Neural cell (in vitro differentiated cells): Measurements from ENCODE around the gene ENHO. TPM values are rescaled to one million over a fixed set of nuclear protein-coding genes. Genes with fewer than 3 reads are reported as not detected.

Experiments used
- H2AFZ ChIP-seq: fragments of 200-600, 300-800 bp; sonication (generic), shearing (Covaris generic); 2 replicates; pipeline ENCODE4 v1.6.0; 2014; ENCODE audit warnings: low read depth, mild to moderate bottlenecking, antibody characterized with exemption, low read length, moderate library complexity
- H3F3A ChIP-seq: fragments of 200-600 bp; shearing (Covaris generic); 2 replicates; pipeline ENCODE4 v1.6.1; 2016; ENCODE audit warnings: mild to moderate bottlenecking, moderate library complexity, mixed read lengths, antibody characterized with exemption, low read length; ENCODE audit not compliant: insufficient read depth, poor library complexity, severe bottlenecking
- H3K27ac ChIP-seq: fragments of 200-600, 300-800 bp; sonication (generic), shearing (Covaris generic); 2 replicates; pipeline ENCODE4 v1.5.1; 2014; ENCODE audit warnings: mild to moderate bottlenecking, low read length, moderate library complexity
- H3K27me3 ChIP-seq: fragments of 300-800, 200-600 bp; sonication (generic), shearing (Covaris generic); 2 replicates; pipeline ENCODE4 v1.6.0; 2014; ENCODE audit warnings: mild to moderate bottlenecking, low read depth, low read length, moderate library complexity; ENCODE audit not compliant: insufficient read depth
- H3K36me3 ChIP-seq: fragments of 300-800, 200-600 bp; sonication (generic), shearing (Covaris generic); 2 replicates; pipeline ENCODE4 v1.5.1; 2014; ENCODE audit warnings: mild to moderate bottlenecking, antibody characterized with exemption, low read length, moderate library complexity; ENCODE audit not compliant: insufficient read depth
- H3K4me2 ChIP-seq: fragments of 300-800, 200-600 bp; sonication (generic), shearing (Covaris generic); 2 replicates; pipeline ENCODE4 v1.6.0; 2014; ENCODE audit warnings: mild to moderate bottlenecking, low read length
- H3K4me3 ChIP-seq: fragments of 300-800, 200-600 bp; sonication (generic), shearing (Covaris generic); 2 replicates; pipeline ENCODE4 v1.5.1; 2014; ENCODE audit warnings: mild to moderate bottlenecking, low read length, moderate library complexity
- H3K79me2 ChIP-seq: fragments of 200-600 bp; shearing (Covaris generic); replicated peaks from 2 replicates; pipeline ENCODE4 v1.6.0; 2014; ENCODE audit warnings: mild to moderate bottlenecking, low read length, moderate library complexity; ENCODE audit not compliant: insufficient read depth
- H3K9ac ChIP-seq: fragments of 300-800, 200-600 bp; sonication (generic), shearing (Covaris generic); 2 replicates; pipeline ENCODE4 v1.6.1; 2016; ENCODE audit warnings: mild to moderate bottlenecking, low read length, mixed read lengths
- H3K9me2 ChIP-seq: fragments of 200-600 bp; shearing (Covaris generic); 2 replicates; pipeline ENCODE4 v1.6.1; 2016; ENCODE audit warnings: mild to moderate bottlenecking, low read length, mixed read lengths; ENCODE audit not compliant: insufficient read depth
- H3K9me3 ChIP-seq: fragments of 200-600, 300-800 bp; sonication (generic), shearing (Covaris generic); 2 replicates; pipeline ENCODE4 v1.6.1; 2016; ENCODE audit warnings: mild to moderate bottlenecking, mixed run types, low read length, moderate library complexity, mixed read lengths
- H4K20me1 ChIP-seq: fragments of 200-600 bp; shearing (Covaris generic); 2 replicates; pipeline ENCODE4 v1.6.1; 2016; ENCODE audit warnings: mild to moderate bottlenecking, mixed run types; ENCODE audit not compliant: insufficient read depth
- CTCF ChIP-seq: fragments of 450-650 bp; IDR thresholded peaks from 2 replicates; pipeline ENCODE4 v1.5.1; 2014; ENCODE audit warnings: antibody characterized with exemption, mild to moderate bottlenecking, moderate library complexity; ENCODE audit not compliant: poor library complexity, severe bottlenecking
- EP300 ChIP-seq: fragments of 450-650 bp; conservative IDR thresholded peaks from 2 replicates; pipeline ENCODE4 v1.6.1; 2014; ENCODE audit warnings: antibody characterized with exemption, mild to moderate bottlenecking, moderate library complexity; ENCODE audit not compliant: poor library complexity, severe bottlenecking
- EZH2 ChIP-seq: fragments of 200-600, 300-800 bp; shearing (Covaris generic), sonication (generic); IDR thresholded peaks from 2 replicates; pipeline ENCODE4 v1.6.1; 2014; ENCODE audit warnings: antibody characterized with exemption, low read length, borderline replicate concordance, mild to moderate bottlenecking; ENCODE audit not compliant: insufficient read depth, poor library complexity, severe bottlenecking
- MXI1 ChIP-seq: fragments of 450-650 bp; conservative IDR thresholded peaks from 2 replicates; pipeline ENCODE4 v1.6.1; 2014; ENCODE audit warnings: antibody characterized with exemption, mild to moderate bottlenecking; ENCODE audit not compliant: poor library complexity, severe bottlenecking
- POLR2AphosphoS5 ChIP-seq: IDR thresholded peaks from 2 replicates; pipeline ENCODE4 v1.6.1; 2012
- RAD21 ChIP-seq: fragments of 450-650 bp; conservative IDR thresholded peaks from 2 replicates; pipeline ENCODE4 v1.6.1; 2014; ENCODE audit warnings: antibody characterized with exemption, mild to moderate bottlenecking, moderate library complexity
- REST ChIP-seq: IDR thresholded peaks from 2 replicates; pipeline ENCODE4 v1.6.1; 2012; ENCODE audit warnings: borderline replicate concordance
- SMC3 ChIP-seq: fragments of 450-650 bp; conservative IDR thresholded peaks from 2 replicates; pipeline ENCODE4 v1.6.1; 2014; ENCODE audit warnings: antibody characterized with exemption, mild to moderate bottlenecking, moderate library complexity; ENCODE audit not compliant: poor library complexity
- TAF1 ChIP-seq: IDR thresholded peaks from 2 replicates; pipeline ENCODE4 v1.6.1; 2012; ENCODE audit warnings: low read depth
- polyA plus RNA-seq: library from polyadenylated mRNA; depleted of rRNA; stranded (reverse); fragments of >200 nt; gene quantifications from 2 replicates; pipeline ENCODE4 v1.2.3, GENCODE V29; 2014

Gene ENHO
- polyA plus RNA-seq, 1 donor from 2014 or later, result 172 TPM

- H4K20me1 ChIP-seq, result no peaks in the 10 kb centered on the region
- H3K4me2 ChIP-seq, result no peak overlapping the region
- no peak overlapping the region for H3K27ac ChIP-seq
- H3K9me3 ChIP-seq, result no peaks in the 10 kb centered on the region
- no peak overlapping the region for H2AFZ ChIP-seq
- no peaks in the 10 kb centered on the region for H3F3A ChIP-seq
- H3K27me3 ChIP-seq, result no peaks in the 10 kb centered on the region
- H3K9ac ChIP-seq, result no peak overlapping the region
- H3K9me2 ChIP-seq, result no peaks in the 10 kb centered on the region
- TF ChIP-seq EZH2 (no peak), CTCF (no peak), REST (no peak), POLR2AphosphoS5 (no peak), SMC3 (no peak), MXI1 (no peak), EP300 (no peak), TAF1 (no peak), RAD21 (no peak)
- peaks cover 4% of the 10 kb centered on the region for H3K79me2 ChIP-seq
- H3K4me3 ChIP-seq, result no peak overlapping the region
- H3K36me3 ChIP-seq, result peaks cover 8% of the 10 kb centered on the region
Observed at GRCh38 chr9:34564617-34565016, 41.8 kb upstream of the ENHO start.

- no peak for TF ChIP-seq MXI1
- no peak for TF ChIP-seq SMC3
- no peak for TF ChIP-seq POLR2AphosphoS5
- TF ChIP-seq EZH2, result no peak
- no peak for TF ChIP-seq REST
- no peak for TF ChIP-seq EP300
- no peak for TF ChIP-seq CTCF
- TF ChIP-seq RAD21, result no peak
- Histone ChIP-seq H3K79me2 (no peaks in the 10 kb centered on the region), H3K9me2 (no peaks in the 10 kb centered on the region), H3F3A (no peaks in the 10 kb centered on the region), H3K9ac (no peak overlapping the region), H3K27me3 (no peaks in the 10 kb centered on the region), H3K27ac (no peak overlapping the region), H4K20me1 (no peaks in the 10 kb centered on the region), H3K4me2 (no peak overlapping the region), H2AFZ (no peak overlapping the region), H3K4me3 (no peak overlapping the region), H3K9me3 (no peaks in the 10 kb centered on the region), H3K36me3 (peaks cover 8% of the 10 kb centered on the region)
Observed at GRCh38 chr9:34563262-34563661, 40.5 kb upstream of the ENHO start.
